ENCODE measurements around the gene IL33. TPM values are rescaled to one million over a fixed set of nuclear protein-coding genes. Genes with fewer than 3 reads are reported as not detected.

Gene IL33
- polyA plus RNA-seq, 1 of the 3 experiments (the other 2 are of a cell fraction) = not detected

DNA sequence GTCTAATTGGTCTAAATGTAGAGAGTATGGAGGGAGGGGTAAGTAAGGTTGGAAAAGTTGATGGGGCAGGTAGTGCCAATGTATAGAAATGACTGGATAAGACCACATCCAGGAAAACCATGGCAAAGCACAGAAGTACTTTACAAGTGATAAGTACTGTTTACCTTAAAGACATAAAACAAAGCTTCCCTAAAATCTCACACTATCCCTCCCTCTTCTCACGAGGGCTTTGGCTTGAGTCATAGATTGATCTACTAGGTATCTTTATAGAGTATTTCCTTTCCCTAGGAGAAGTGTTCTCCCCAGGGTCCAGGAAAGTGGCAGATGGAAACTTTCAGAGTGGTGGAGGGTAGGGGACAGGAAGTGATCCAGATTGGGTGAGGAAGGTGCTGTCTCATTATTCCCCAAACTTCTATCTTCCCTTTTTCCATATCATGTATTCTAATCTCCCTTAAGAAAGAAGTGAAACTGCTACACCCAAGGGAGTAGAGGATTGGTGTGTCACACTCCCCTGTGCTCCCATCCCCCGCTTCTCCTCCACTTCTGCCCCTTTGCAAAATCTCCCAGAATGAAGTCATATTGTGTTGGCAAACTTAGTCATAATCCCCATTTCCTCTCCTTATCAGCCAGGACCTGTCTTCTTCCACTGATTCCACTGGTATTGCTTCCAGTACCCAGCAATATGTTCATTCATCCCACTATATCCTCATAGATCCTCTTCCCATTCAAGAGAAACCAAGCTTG lies 14.6 kb downstream of the IL33 start:
- H3K36me3 ChIP-seq (replicated peaks in 1 of 2; ENCODE audit: control insufficient read depth in 1 of 2, insufficient read depth in 2 of 2, low read length in 1 of 2) = no peaks in the 10 kb centered on the region
- no peak overlapping the region for H3K9ac ChIP-seq
- H3K9me2 ChIP-seq = no peaks in the 10 kb centered on the region
- DNase-seq = no peak
- no peak overlapping the region for H2AFZ ChIP-seq (ENCODE audit: low read depth)
- no peak overlapping the region for H3K4me2 ChIP-seq
- no peaks in the 10 kb centered on the region for H4K20me1 ChIP-seq (ENCODE audit: insufficient read depth)
- H3K4me3 ChIP-seq (ENCODE audit: low read depth in 2 of 2, low read length in 1 of 2) = no peak overlapping the region
- no peak overlapping the region for H3K27ac ChIP-seq (ENCODE audit: low read depth in 2 of 2, low read length in 1 of 2)
- no peaks in the 10 kb centered on the region for H3F3A ChIP-seq (replicated peaks; ENCODE audit: insufficient read depth)
- WGBS (ENCODE audit: low lambda C conversion rate) = 20% methylated on average over 2 of the region's 2 CpGs
- TF ChIP-seq, protein P1, sequence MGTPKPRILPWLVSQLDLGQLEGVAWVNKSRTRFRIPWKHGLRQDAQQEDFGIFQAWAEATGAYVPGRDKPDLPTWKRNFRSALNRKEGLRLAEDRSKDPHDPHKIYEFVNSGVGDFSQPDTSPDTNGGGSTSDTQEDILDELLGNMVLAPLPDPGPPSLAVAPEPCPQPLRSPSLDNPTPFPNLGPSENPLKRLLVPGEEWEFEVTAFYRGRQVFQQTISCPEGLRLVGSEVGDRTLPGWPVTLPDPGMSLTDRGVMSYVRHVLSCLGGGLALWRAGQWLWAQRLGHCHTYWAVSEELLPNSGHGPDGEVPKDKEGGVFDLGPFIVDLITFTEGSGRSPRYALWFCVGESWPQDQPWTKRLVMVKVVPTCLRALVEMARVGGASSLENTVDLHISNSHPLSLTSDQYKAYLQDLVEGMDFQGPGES (IDR thresholded peaks at IDR 0.05; ENCODE audit: low read depth, low read length) = no peak
- TF ChIP-seq JUND (IDR thresholded peaks at IDR 0.05) (no peak), TEAD4 (IDR thresholded peaks at IDR 0.05; ENCODE audit: borderline replicate concordance, insufficient read depth) (no peak), POLR2AphosphoS5 (IDR thresholded peaks at IDR 0.05; ENCODE audit: low read depth, low read length) (no peak)
- POLR2A ChIA-PET = no interaction called here
- no peaks in the 10 kb centered on the region for H3K79me2 ChIP-seq (ENCODE audit: insufficient read depth)
- CTCF ChIA-PET = interaction anchor here (1.1 kb wide), 1 partner anchor 76 kb away, joined by 3 read pairs; no protein-coding TSS in a partner anchor
- peaks cover 0 to 5% of the 10 kb centered on the region in 2 experiments; a peak in 1 of 4 replicates for H3K4me1 ChIP-seq (ENCODE audit: control insufficient read depth in 1 of 2, insufficient read depth in 2 of 2, low read depth in 1 of 2, low read length in 1 of 2)
- no peaks in the 10 kb centered on the region for H3K9me3 ChIP-seq
- H3K27me3 ChIP-seq (ENCODE audit: insufficient read depth) = no peaks in the 10 kb centered on the region

GRCh38 chr9:6232336-6232945 lies 16.8 kb downstream of the IL33 start:
- no peak for TF ChIP-seq SIN3A (IDR thresholded peaks at IDR 0.05; ENCODE audit: borderline replicate concordance, low read depth, low read length)
- TF ChIP-seq JUND (IDR thresholded peaks at IDR 0.05) = no peak
- TF ChIP-seq, protein P2, sequence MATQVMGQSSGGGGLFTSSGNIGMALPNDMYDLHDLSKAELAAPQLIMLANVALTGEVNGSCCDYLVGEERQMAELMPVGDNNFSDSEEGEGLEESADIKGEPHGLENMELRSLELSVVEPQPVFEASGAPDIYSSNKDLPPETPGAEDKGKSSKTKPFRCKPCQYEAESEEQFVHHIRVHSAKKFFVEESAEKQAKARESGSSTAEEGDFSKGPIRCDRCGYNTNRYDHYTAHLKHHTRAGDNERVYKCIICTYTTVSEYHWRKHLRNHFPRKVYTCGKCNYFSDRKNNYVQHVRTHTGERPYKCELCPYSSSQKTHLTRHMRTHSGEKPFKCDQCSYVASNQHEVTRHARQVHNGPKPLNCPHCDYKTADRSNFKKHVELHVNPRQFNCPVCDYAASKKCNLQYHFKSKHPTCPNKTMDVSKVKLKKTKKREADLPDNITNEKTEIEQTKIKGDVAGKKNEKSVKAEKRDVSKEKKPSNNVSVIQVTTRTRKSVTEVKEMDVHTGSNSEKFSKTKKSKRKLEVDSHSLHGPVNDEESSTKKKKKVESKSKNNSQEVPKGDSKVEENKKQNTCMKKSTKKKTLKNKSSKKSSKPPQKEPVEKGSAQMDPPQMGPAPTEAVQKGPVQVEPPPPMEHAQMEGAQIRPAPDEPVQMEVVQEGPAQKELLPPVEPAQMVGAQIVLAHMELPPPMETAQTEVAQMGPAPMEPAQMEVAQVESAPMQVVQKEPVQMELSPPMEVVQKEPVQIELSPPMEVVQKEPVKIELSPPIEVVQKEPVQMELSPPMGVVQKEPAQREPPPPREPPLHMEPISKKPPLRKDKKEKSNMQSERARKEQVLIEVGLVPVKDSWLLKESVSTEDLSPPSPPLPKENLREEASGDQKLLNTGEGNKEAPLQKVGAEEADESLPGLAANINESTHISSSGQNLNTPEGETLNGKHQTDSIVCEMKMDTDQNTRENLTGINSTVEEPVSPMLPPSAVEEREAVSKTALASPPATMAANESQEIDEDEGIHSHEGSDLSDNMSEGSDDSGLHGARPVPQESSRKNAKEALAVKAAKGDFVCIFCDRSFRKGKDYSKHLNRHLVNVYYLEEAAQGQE (IDR thresholded peaks at IDR 0.05; ENCODE audit: low read depth, low read length) = no peak
- TF ChIP-seq GATA2 (CRISPR knock-in tag; IDR thresholded peaks at IDR 0.05) = no peak
- TF ChIP-seq YY1 (IDR thresholded peaks at IDR 0.05; ENCODE audit: low read depth) = no peak
- TF ChIP-seq FOSL2 (IDR thresholded peaks at IDR 0.05; ENCODE audit: borderline replicate concordance, low read depth) = no peak
- TF ChIP-seq RXRA (IDR thresholded peaks at IDR 0.05; ENCODE audit: borderline replicate concordance, low read depth) = no peak
- no peak for TF ChIP-seq GABPA (IDR thresholded peaks at IDR 0.05; ENCODE audit: low read depth)
- no peak for TF ChIP-seq EZH2phosphoT487 (IDR thresholded peaks at IDR 0.05; ENCODE audit: borderline replicate concordance, low read depth)
- TF ChIP-seq EP300 (IDR thresholded peaks at IDR 0.05; ENCODE audit: borderline replicate concordance in 1 of 2, low read depth in 1 of 2, low read length in 1 of 2) = no peak
- no peak for TF ChIP-seq RCOR1 (IDR thresholded peaks at IDR 0.05; ENCODE audit: low read length)
- no peak for TF ChIP-seq TEAD4 (IDR thresholded peaks at IDR 0.05; ENCODE audit: borderline replicate concordance, insufficient read depth)
- no peak for TF ChIP-seq MAX (IDR thresholded peaks at IDR 0.05; ENCODE audit: low read depth)
- TF ChIP-seq ELF1 (IDR thresholded peaks at IDR 0.05) = no peak
- TF ChIP-seq TAF1 (IDR thresholded peaks at IDR 0.05; ENCODE audit: borderline replicate concordance, low read depth, low read length) = no peak
- no peak for TF ChIP-seq NFIC (IDR thresholded peaks at IDR 0.05; ENCODE audit: borderline replicate concordance)
- TF ChIP-seq CHD2 (IDR thresholded peaks at IDR 0.05; ENCODE audit: low read length, partially characterized antibody) = no peak
- H3K9me2 ChIP-seq = no peaks in the 10 kb centered on the region

More at GRCh38 chr9:6232336-6232945, 16.8 kb downstream of the IL33 start:
- H3K27ac ChIP-seq (ENCODE audit: low read depth in 2 of 2, low read length in 1 of 2) = no peak overlapping the region
- H3K27me3 ChIP-seq (ENCODE audit: insufficient read depth) = no peaks in the 10 kb centered on the region
- DNase-seq = no peak
- no peak overlapping the region for H3K4me2 ChIP-seq
- no peak overlapping the region for H3K4me3 ChIP-seq (ENCODE audit: low read depth in 2 of 2, low read length in 1 of 2)
- CTCF ChIA-PET = no interaction called here
- H3K4me1 ChIP-seq (ENCODE audit: control insufficient read depth in 1 of 2, insufficient read depth in 2 of 2, low read depth in 1 of 2, low read length in 1 of 2) = peaks cover 0 to 5% of the 10 kb centered on the region in 2 experiments; a peak in 1 of 4 replicates
- H4K20me1 ChIP-seq (ENCODE audit: insufficient read depth) = no peaks in the 10 kb centered on the region
- H3K9ac ChIP-seq = no peak overlapping the region
- no peak overlapping the region for H2AFZ ChIP-seq (ENCODE audit: low read depth)
- POLR2A ChIA-PET = no interaction called here
- no peaks in the 10 kb centered on the region for H3K36me3 ChIP-seq (replicated peaks in 1 of 2; ENCODE audit: control insufficient read depth in 1 of 2, insufficient read depth in 2 of 2, low read length in 1 of 2)
- H3K9me3 ChIP-seq = no peaks in the 10 kb centered on the region
- H3F3A ChIP-seq (replicated peaks; ENCODE audit: insufficient read depth) = no peaks in the 10 kb centered on the region
- no peaks in the 10 kb centered on the region for H3K79me2 ChIP-seq (ENCODE audit: insufficient read depth)

Measured in SK-N-SH (cell line).